ENCODE data around the gene ERN1.
"Not testable (repeated sequence)": the region's sequence is repeated elsewhere in the genome, so short reads cannot be mapped to it uniquely, and the experiment has no call there.

ERN1 gene

GRCh38 chr17:64129765-64130558, at the start of gene ERN1:
Gene ERN1, minus strand, starts transcription at chr17:64130144. Its CDS starts 115 bp downstream, at chr17:64130029.
- Histone ChIP-seq H4K20me1 (ENCODE audit: insufficient read depth, low read length, poor library complexity, severe bottlenecking) (peaks cover 3% of the 10 kb centered on the region), H3K79me2 (ENCODE audit: insufficient read depth, low read length) (peaks cover 21% of the 10 kb centered on the region), H3K9ac (ENCODE audit: low read depth, low read length, poor library complexity, severe bottlenecking) (peak within 1 kb of the TSS; percentile 86), H2AFZ (ENCODE audit: low read length) (peak within 1 kb of the TSS; percentile 75), H3K4me2 (ENCODE audit: low read depth, low read length, poor library complexity, severe bottlenecking) (peak within 1 kb of the TSS; percentile 99), H3K27me3 (ENCODE audit: insufficient read depth, low read length, poor library complexity, severe bottlenecking) (no peaks in the 10 kb centered on the region), H3K4me3 (ENCODE audit: low read length, poor library complexity, severe bottlenecking) (peak within 1 kb of the TSS; percentile 94), H3F3A (ENCODE audit: low read depth) (0 out of 2 replicates have a peak, but pooled peaks cover 4% of the 10 kb centered on the region), H3K36me3 (ENCODE audit: insufficient read depth, low read length) (no peaks in the 10 kb centered on the region), H3K9me2 (replicated peaks; ENCODE audit: low read depth, low read length) (no peaks in the 10 kb centered on the region), H3K9me3 (ENCODE audit: insufficient read depth, low read depth, low read length) (no peaks in the 10 kb centered on the region), H3K4me1 (ENCODE audit: insufficient read depth, low read length, poor library complexity, severe bottlenecking) (peaks cover 23% of the 10 kb centered on the region)
- TF ChIP-seq, protein P1, sequence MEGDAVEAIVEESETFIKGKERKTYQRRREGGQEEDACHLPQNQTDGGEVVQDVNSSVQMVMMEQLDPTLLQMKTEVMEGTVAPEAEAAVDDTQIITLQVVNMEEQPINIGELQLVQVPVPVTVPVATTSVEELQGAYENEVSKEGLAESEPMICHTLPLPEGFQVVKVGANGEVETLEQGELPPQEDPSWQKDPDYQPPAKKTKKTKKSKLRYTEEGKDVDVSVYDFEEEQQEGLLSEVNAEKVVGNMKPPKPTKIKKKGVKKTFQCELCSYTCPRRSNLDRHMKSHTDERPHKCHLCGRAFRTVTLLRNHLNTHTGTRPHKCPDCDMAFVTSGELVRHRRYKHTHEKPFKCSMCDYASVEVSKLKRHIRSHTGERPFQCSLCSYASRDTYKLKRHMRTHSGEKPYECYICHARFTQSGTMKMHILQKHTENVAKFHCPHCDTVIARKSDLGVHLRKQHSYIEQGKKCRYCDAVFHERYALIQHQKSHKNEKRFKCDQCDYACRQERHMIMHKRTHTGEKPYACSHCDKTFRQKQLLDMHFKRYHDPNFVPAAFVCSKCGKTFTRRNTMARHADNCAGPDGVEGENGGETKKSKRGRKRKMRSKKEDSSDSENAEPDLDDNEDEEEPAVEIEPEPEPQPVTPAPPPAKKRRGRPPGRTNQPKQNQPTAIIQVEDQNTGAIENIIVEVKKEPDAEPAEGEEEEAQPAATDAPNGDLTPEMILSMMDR (conservative IDR thresholded peaks at IDR 0.05; ENCODE audit: low read length), result no peak
- no peak for TF ChIP-seq EZH2phosphoT487 (IDR thresholded peaks at IDR 0.05; ENCODE audit: borderline replicate concordance)

DNA sequence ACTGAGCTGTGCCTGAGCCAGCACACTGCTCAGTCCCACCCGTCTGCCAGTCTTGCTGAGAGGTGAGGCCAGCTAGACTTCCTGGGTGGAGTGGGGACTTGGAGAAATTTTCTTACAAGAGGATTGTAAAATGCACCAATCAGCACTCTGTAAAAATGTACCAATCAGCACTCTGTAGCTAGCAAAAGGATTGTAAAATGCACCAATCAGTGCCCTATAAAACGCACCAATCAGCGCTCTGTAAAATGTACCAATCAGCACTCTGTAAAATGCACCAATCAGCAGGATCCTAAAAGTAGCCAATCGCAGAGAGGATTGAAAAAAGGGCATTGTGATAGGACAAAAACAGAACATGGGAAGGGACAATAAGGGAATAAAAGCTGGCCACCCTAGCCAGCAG, 49.1 kb upstream of the ERN1 start:
- H3K4me3 ChIP-seq (ENCODE audit: low read length, poor library complexity, severe bottlenecking); H3K36me3 ChIP-seq (ENCODE audit: insufficient read depth, low read length); H4K20me1 ChIP-seq (ENCODE audit: insufficient read depth, low read length, poor library complexity, severe bottlenecking); H3K4me2 ChIP-seq (ENCODE audit: low read depth, low read length, poor library complexity, severe bottlenecking); H3F3A ChIP-seq (ENCODE audit: low read depth); H3K9me2 ChIP-seq (replicated peaks; ENCODE audit: low read depth, low read length); H3K9ac ChIP-seq (ENCODE audit: low read depth, low read length, poor library complexity, severe bottlenecking); H3K27me3 ChIP-seq (ENCODE audit: insufficient read depth, low read length, poor library complexity, severe bottlenecking); H3K4me1 ChIP-seq (ENCODE audit: insufficient read depth, low read length, poor library complexity, severe bottlenecking); H2AFZ ChIP-seq (ENCODE audit: low read length); H3K9me3 ChIP-seq (ENCODE audit: insufficient read depth, low read depth, low read length); H3K79me2 ChIP-seq (ENCODE audit: insufficient read depth, low read length): not testable (repeated sequence)

DNA sequence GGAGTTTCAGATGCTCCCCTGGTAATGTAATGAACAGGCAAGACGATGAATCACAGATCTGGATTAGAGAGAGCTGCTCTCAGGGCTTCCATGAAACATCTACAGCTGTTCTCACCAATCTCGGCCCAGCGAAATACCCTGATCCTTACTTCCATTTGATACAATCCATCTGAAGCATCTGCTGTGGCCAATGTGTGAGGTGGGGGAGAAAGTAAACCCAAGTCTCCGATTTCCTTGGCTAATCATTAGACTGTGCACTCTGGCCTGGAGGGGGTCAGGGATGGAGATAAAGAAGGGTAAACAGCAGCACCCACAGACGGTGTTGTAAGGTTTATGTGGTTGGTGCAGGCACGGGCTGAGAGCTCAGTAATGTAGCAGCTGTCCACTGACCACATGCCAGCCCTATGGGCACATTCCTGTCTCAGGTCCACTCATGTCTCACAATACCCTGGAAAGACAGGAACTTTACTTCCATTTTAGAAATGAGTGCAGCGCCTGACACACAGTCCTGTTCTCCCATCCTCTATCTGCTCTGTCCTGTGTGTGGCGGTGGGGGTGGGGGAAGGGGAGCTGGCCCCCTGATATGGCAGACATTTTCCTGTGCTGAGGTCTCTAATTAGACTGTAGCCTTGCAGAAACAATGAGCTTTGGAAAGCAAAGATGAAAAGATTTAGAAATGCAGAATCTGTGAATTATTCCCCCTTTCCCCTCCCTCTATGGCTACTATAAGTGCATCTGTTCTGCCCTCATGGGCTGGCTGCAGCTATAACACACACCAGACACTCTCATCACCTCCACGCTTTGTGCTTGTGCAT, 48.3 kb upstream of the ERN1 start:
- TF ChIP-seq EZH2phosphoT487 (IDR thresholded peaks at IDR 0.05; ENCODE audit: borderline replicate concordance), result no peak
- TF ChIP-seq, protein P1 (conservative IDR thresholded peaks at IDR 0.05; ENCODE audit: low read length), result no peak
- H3K79me2 ChIP-seq (ENCODE audit: insufficient read depth, low read length), result no peaks in the 10 kb centered on the region
- H4K20me1 ChIP-seq (ENCODE audit: insufficient read depth, low read length, poor library complexity, severe bottlenecking), result no peaks in the 10 kb centered on the region
- peaks cover 6% of the 10 kb centered on the region for H3K4me1 ChIP-seq (ENCODE audit: insufficient read depth, low read length, poor library complexity, severe bottlenecking)
- no peak overlapping the region for H3K9ac ChIP-seq (ENCODE audit: low read depth, low read length, poor library complexity, severe bottlenecking)
- H3K4me2 ChIP-seq (ENCODE audit: low read depth, low read length, poor library complexity, severe bottlenecking), result no peak overlapping the region
- peaks cover 9% of the 10 kb centered on the region; the same call in 1 of the 2 replicates for H3K36me3 ChIP-seq (ENCODE audit: insufficient read depth, low read length)
- no peaks in the 10 kb centered on the region for H3F3A ChIP-seq (ENCODE audit: low read depth)
- H3K4me3 ChIP-seq (ENCODE audit: low read length, poor library complexity, severe bottlenecking), result no peak overlapping the region
- no peaks in the 10 kb centered on the region for H3K9me3 ChIP-seq (ENCODE audit: insufficient read depth, low read depth, low read length)
- no peaks in the 10 kb centered on the region for H3K9me2 ChIP-seq (replicated peaks; ENCODE audit: low read depth, low read length)
- H3K27me3 ChIP-seq (ENCODE audit: insufficient read depth, low read length, poor library complexity, severe bottlenecking), result no peaks in the 10 kb centered on the region
- H2AFZ ChIP-seq (ENCODE audit: low read length), result no peak overlapping the region
